ENCODE results near the gene CASS4. TPM values are rescaled to one million over a fixed set of nuclear protein-coding genes. Genes with fewer than 3 reads are reported as not detected.

CASS4 gene
- polyA plus RNA-seq, 1 donor from 2014 or later: 0.56 TPM

DNA sequence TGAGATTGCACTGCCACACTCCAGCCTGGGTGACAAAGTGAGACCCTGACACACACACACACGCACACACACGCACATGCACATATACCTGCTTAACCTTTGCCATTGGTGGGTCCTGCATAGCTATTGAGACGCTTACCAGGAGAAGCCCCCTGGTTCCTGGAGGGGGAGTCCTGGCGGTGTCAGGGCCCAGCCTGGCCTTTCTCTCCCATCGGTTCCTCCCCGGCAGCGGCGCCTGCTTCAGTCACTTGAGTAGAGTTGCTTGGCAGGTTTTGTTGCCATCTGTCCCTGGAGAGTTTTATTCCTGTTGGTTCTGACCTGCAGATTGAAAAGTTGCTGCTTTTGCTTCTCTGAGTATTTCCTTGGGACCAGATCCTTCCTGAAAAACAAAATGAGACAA lies 91.9 kb downstream of the CASS4 start:
- Histone ChIP-seq H3K79me2 (replicated peaks; ENCODE audit: insufficient read depth, low read length) (no peaks in the 10 kb centered on the region), H3F3A (ENCODE audit: insufficient read depth, low read length, poor library complexity, severe bottlenecking) (no peaks in the 10 kb centered on the region), H3K27me3 (ENCODE audit: insufficient read depth, low read depth, low read length) (no peaks in the 10 kb centered on the region), H2AFZ (ENCODE audit: low read depth, low read length) (no peak overlapping the region), H3K27ac (ENCODE audit: low read length) (no peak overlapping the region), H3K9me3 (ENCODE audit: low read length) (no peaks in the 10 kb centered on the region), H3K9ac (ENCODE audit: low read length) (no peak overlapping the region), H4K20me1 (ENCODE audit: insufficient read depth) (no peaks in the 10 kb centered on the region), H3K36me3 (ENCODE audit: insufficient read depth, low read length) (no peaks in the 10 kb centered on the region), H3K9me2 (ENCODE audit: insufficient read depth, low read length) (no peaks in the 10 kb centered on the region), H3K4me3 (ENCODE audit: low read length) (no peak overlapping the region), H3K4me2 (ENCODE audit: low read length) (no peak overlapping the region)
- no peak for TF ChIP-seq EZH2 (IDR thresholded peaks at IDR 0.05; ENCODE audit: borderline replicate concordance, insufficient read depth, low read length, poor library complexity, severe bottlenecking)

GRCh38 chr20:56504373-56505005 lies 92.4 kb downstream of the CASS4 start:
- TF ChIP-seq RAD21 (conservative IDR thresholded peaks at IDR 0.05): no peak
- no peak for TF ChIP-seq REST (IDR thresholded peaks at IDR 0.05; ENCODE audit: borderline replicate concordance)
- TF ChIP-seq POLR2AphosphoS5 (IDR thresholded peaks at IDR 0.05): no peak
- no peak for TF ChIP-seq EZH2 (IDR thresholded peaks at IDR 0.05; ENCODE audit: borderline replicate concordance, insufficient read depth, low read length, poor library complexity, severe bottlenecking)
- no peak for TF ChIP-seq EP300 (conservative IDR thresholded peaks at IDR 0.05; ENCODE audit: poor library complexity, severe bottlenecking)
- TF ChIP-seq, protein P1, sequence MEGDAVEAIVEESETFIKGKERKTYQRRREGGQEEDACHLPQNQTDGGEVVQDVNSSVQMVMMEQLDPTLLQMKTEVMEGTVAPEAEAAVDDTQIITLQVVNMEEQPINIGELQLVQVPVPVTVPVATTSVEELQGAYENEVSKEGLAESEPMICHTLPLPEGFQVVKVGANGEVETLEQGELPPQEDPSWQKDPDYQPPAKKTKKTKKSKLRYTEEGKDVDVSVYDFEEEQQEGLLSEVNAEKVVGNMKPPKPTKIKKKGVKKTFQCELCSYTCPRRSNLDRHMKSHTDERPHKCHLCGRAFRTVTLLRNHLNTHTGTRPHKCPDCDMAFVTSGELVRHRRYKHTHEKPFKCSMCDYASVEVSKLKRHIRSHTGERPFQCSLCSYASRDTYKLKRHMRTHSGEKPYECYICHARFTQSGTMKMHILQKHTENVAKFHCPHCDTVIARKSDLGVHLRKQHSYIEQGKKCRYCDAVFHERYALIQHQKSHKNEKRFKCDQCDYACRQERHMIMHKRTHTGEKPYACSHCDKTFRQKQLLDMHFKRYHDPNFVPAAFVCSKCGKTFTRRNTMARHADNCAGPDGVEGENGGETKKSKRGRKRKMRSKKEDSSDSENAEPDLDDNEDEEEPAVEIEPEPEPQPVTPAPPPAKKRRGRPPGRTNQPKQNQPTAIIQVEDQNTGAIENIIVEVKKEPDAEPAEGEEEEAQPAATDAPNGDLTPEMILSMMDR (IDR thresholded peaks at IDR 0.05; ENCODE audit: poor library complexity, severe bottlenecking): no peak
- no peak for TF ChIP-seq TAF1 (IDR thresholded peaks at IDR 0.05; ENCODE audit: low read depth)
- TF ChIP-seq SMC3 (conservative IDR thresholded peaks at IDR 0.05; ENCODE audit: poor library complexity): no peak
- no peak for TF ChIP-seq MXI1 (conservative IDR thresholded peaks at IDR 0.05; ENCODE audit: poor library complexity, severe bottlenecking)
- H3K36me3 ChIP-seq (ENCODE audit: insufficient read depth, low read length): no peaks in the 10 kb centered on the region
- H3K9ac ChIP-seq (ENCODE audit: low read length): no peak overlapping the region

More at GRCh38 chr20:56504373-56505005, 92.4 kb downstream of the CASS4 start:
- no peak overlapping the region for H2AFZ ChIP-seq (ENCODE audit: low read depth, low read length)
- no peak overlapping the region for H3K4me2 ChIP-seq (ENCODE audit: low read length)
- H3K4me3 ChIP-seq (ENCODE audit: low read length): no peak overlapping the region
- no peaks in the 10 kb centered on the region for H3K9me2 ChIP-seq (ENCODE audit: insufficient read depth, low read length)
- no peaks in the 10 kb centered on the region for H3K79me2 ChIP-seq (replicated peaks; ENCODE audit: insufficient read depth, low read length)
- no peaks in the 10 kb centered on the region for H3K9me3 ChIP-seq (ENCODE audit: low read length)
- H4K20me1 ChIP-seq (ENCODE audit: insufficient read depth): no peaks in the 10 kb centered on the region
- H3F3A ChIP-seq (ENCODE audit: insufficient read depth, low read length, poor library complexity, severe bottlenecking): no peaks in the 10 kb centered on the region
- no peak overlapping the region for H3K27ac ChIP-seq (ENCODE audit: low read length)
- no peaks in the 10 kb centered on the region for H3K27me3 ChIP-seq (ENCODE audit: insufficient read depth, low read depth, low read length)

All from neural cell (in vitro differentiated cells).